HG02852 (cell line): Measurements from ENCODE around the gene PKP1.

ENCODE experiments used
- ATAC-seq: cut with Tn5 transposase; IDR thresholded peaks from one replicate; pipeline ENCODE4 v1.9.1; 2021; ENCODE audit warnings: mild to moderate bottlenecking, moderate library complexity; ENCODE audit not compliant: unreplicated experiment

The PKP1 gene

GRCh38 chr1:201259476-201260235 lies 23.6 kb upstream of the PKP1 start:
- no peak for ATAC-seq

GRCh38 chr1:201260236-201260590 lies 23.1 kb upstream of the PKP1 start:
- no peak for ATAC-seq

GRCh38 chr1:201260648-201261311 lies 22.5 kb upstream of the PKP1 start:
- ATAC-seq: no peak

- ATAC-seq: no peak
These were observed 21.3 kb upstream of the PKP1 start for GRCh38 chr1:201261771-201262547.

GRCh38 chr1:201262963-201263608 lies 20.2 kb upstream of the PKP1 start:
- ATAC-seq: no peak

GRCh38 chr1:201264072-201264471 lies 19.2 kb upstream of the PKP1 start:
- no peak for ATAC-seq

- no peak for ATAC-seq
These were observed 18.8 kb upstream of the PKP1 start for GRCh38 chr1:201264554-201264953.

GRCh38 chr1:201265756-201266155 lies 17.6 kb upstream of the PKP1 start:
- ATAC-seq: no peak

- ATAC-seq: no peak
These were observed 17.0 kb upstream of the PKP1 start for GRCh38 chr1:201266276-201266675.

- no peak for ATAC-seq
These were observed 16.5 kb upstream of the PKP1 start for GRCh38 chr1:201266774-201267173.

GRCh38 chr1:201267481-201268229 lies 15.7 kb upstream of the PKP1 start:
- no peak for ATAC-seq

GRCh38 chr1:201268604-201269151 lies 14.6 kb upstream of the PKP1 start:
- no peak for ATAC-seq

GRCh38 chr1:201269281-201269680 lies 14.0 kb upstream of the PKP1 start:
- ATAC-seq: no peak

- ATAC-seq: no peak
These were observed 13.4 kb upstream of the PKP1 start for GRCh38 chr1:201269900-201270410.

- ATAC-seq: no peak
These were observed 12.5 kb upstream of the PKP1 start for GRCh38 chr1:201270616-201271390.

GRCh38 chr1:201272799-201273198 lies 10.5 kb upstream of the PKP1 start:
- no peak for ATAC-seq

- no peak for ATAC-seq
These were observed 8.6 kb upstream of the PKP1 start for GRCh38 chr1:201274616-201275252.

GRCh38 chr1:201275253-201275666 lies 8.0 kb upstream of the PKP1 start:
- no peak for ATAC-seq

GRCh38 chr1:201276891-201277290 lies 6.4 kb upstream of the PKP1 start:
- ATAC-seq: no peak
